ENCODE results near the gene EPS8L3.

DNA sequence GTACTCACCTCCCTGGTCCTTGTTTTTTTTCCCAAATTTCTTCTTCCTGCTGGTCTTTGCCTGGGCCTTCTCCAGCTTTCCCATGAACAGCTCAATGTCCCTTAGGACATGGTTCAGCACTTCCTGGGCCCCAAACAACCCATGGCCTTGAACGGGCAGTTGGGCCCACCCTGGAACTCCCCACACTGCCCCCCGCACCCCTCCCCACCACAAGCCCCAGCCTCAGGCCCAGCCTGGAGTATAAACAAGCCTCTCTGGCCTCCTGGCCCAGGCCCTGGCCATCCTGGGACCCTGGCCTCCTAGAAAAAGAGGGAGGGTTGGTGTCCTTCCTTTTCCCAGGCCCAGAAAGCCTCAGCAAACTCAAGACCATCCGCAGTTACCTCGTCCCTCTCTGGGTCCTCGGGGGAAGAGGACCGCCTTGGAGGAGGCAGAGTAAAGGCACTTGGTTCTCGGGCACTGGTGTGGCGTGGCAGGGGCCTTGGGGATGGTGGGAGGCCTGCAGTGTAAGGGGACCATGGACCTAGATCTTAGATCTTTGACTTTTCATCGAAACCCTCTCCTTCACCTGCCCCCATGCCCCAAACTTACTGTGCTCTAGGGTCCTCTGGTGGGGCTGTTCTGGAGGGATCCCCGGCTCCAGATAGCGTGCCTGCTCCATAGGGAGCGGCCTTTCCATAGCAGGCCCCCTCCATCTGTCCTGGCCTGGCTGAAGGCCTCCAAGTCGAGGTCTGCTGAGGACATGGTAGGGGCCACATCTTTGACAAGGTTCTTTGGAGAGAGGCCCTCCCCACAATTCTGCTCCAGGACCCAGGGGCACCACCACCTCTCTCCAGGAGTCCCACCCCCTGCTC, 5.6 kb downstream of the EPS8L3 start:
- TF ChIP-seq, protein P1, sequence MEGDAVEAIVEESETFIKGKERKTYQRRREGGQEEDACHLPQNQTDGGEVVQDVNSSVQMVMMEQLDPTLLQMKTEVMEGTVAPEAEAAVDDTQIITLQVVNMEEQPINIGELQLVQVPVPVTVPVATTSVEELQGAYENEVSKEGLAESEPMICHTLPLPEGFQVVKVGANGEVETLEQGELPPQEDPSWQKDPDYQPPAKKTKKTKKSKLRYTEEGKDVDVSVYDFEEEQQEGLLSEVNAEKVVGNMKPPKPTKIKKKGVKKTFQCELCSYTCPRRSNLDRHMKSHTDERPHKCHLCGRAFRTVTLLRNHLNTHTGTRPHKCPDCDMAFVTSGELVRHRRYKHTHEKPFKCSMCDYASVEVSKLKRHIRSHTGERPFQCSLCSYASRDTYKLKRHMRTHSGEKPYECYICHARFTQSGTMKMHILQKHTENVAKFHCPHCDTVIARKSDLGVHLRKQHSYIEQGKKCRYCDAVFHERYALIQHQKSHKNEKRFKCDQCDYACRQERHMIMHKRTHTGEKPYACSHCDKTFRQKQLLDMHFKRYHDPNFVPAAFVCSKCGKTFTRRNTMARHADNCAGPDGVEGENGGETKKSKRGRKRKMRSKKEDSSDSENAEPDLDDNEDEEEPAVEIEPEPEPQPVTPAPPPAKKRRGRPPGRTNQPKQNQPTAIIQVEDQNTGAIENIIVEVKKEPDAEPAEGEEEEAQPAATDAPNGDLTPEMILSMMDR (IDR thresholded peaks at IDR 0.05) = no peak
- no peak for TF ChIP-seq POLR2A (IDR thresholded peaks at IDR 0.05)

Data from heart left ventricle (tissue), 13 donors.